SU-DHL-6 (cell line): ENCODE data around the gene KNCN.

Experiments used
- CTCF ChIP-seq: fragments of 200-600 bp; sonication (generic); IDR thresholded peaks from one replicate; pipeline ENCODE4 v1.5.1; 2017; ENCODE audit warnings: antibody characterized with exemption, mild to moderate bottlenecking, low read length, moderate library complexity; ENCODE audit not compliant: insufficient read depth, poor library complexity, severe bottlenecking
- EZH2phosphoT487 ChIP-seq: fragments of 200-600 bp; sonication (generic), shearing (Covaris generic); conservative IDR thresholded peaks from 2 replicates; pipeline ENCODE4 v1.6.1; 2018; ENCODE audit warnings: mild to moderate bottlenecking, antibody characterized with exemption, low read length, moderate library complexity, mixed read lengths

- TF ChIP-seq CTCF (no peak), EZH2phosphoT487 (no peak)
These were observed 30.4 kb upstream of the KNCN start for GRCh38 chr1:46581681-46582455.
